NCI-H146 (cell line): ENCODE data around the gene PGAP3.
"Not testable (repeated sequence)": the region's sequence is repeated elsewhere in the genome, so short reads cannot be mapped to it uniquely, and the experiment has no call there.

Source experiments
- DNase-seq: peaks from one replicate; lab custom pipeline; 2025; lab: John Stamatoyannopoulos, UW

Gene PGAP3

GRCh38 chr17:39715375-39716072 lies 27.7 kb upstream of the PGAP3 start:
- DNase-seq: no peak

- no peak for DNase-seq
Observed at GRCh38 chr17:39714234-39714633, 26.4 kb upstream of the PGAP3 start.

GRCh38 chr17:39711851-39712250 lies 24.0 kb upstream of the PGAP3 start:
- no peak for DNase-seq

GRCh38 chr17:39711071-39711470 lies 23.2 kb upstream of the PGAP3 start:
- DNase-seq: not testable (repeated sequence)

- DNase-seq: no peak
Observed at GRCh38 chr17:39709998-39710964, 22.4 kb upstream of the PGAP3 start.

- DNase-seq: no peak
Observed at GRCh38 chr17:39709319-39709997, 21.6 kb upstream of the PGAP3 start.

GRCh38 chr17:39706921-39707337 lies 19.1 kb upstream of the PGAP3 start:
- DNase-seq: no peak

- no peak for DNase-seq
Observed at GRCh38 chr17:39706383-39706782, 18.5 kb upstream of the PGAP3 start.

GRCh38 chr17:39705786-39706348 lies 18.0 kb upstream of the PGAP3 start:
- no peak for DNase-seq

- no peak for DNase-seq
Observed at GRCh38 chr17:39704821-39705551, 17.1 kb upstream of the PGAP3 start.

GRCh38 chr17:39703913-39704312 lies 16.1 kb upstream of the PGAP3 start:
- DNase-seq: no peak

GRCh38 chr17:39702901-39703893 lies 15.3 kb upstream of the PGAP3 start:
- no peak for DNase-seq

- DNase-seq: no peak
Observed at GRCh38 chr17:39701784-39702422, 14.0 kb upstream of the PGAP3 start.

GRCh38 chr17:39701012-39701783 lies 13.3 kb upstream of the PGAP3 start:
- no peak for DNase-seq

GRCh38 chr17:39700148-39700987 lies 12.5 kb upstream of the PGAP3 start:
- no peak for DNase-seq

GRCh38 chr17:39699818-39700147 lies 11.9 kb upstream of the PGAP3 start, which contains the start of gene ERBB2:
TSS of gene ERBB2 (plus strand) at chr17:39700064. CDS start at chr17:39700239, 175 bp downstream.
- DNase-seq: no peak

GRCh38 chr17:39699157-39699817 lies 11.4 kb upstream of the PGAP3 start:
- not testable (repeated sequence) for DNase-seq
